Mucosa of rectum (tissue), 2 donors: ENCODE results near the gene IL12A.

Experiments
- H3K27ac ChIP-seq, 2 donors: one replicate each; pipeline ENCODE4 v1.7.0; 2013; ENCODE audit warnings: inconsistent platforms in 2 of 2, low read depth in 2 of 2, low read length in 2 of 2
- H3K27me3 ChIP-seq, 2 donors: one replicate each; pipeline ENCODE4 v1.7.0; 2013; ENCODE audit warnings: low read length in 2 of 2; ENCODE audit not compliant: control insufficient read depth in 2 of 2, insufficient read depth in 2 of 2
- H3K36me3 ChIP-seq, 2 donors: one replicate each; pipeline ENCODE4 v1.7.0; 2013; ENCODE audit warnings: low read length in 2 of 2; ENCODE audit not compliant: control insufficient read depth in 2 of 2, insufficient read depth in 2 of 2
- H3K4me1 ChIP-seq, 2 donors: one replicate each; pipeline ENCODE4 v1.7.0; 2013; ENCODE audit warnings: low read length in 2 of 2, mild to moderate bottlenecking in 1 of 2; ENCODE audit not compliant: control insufficient read depth in 2 of 2, insufficient read depth in 2 of 2
- H3K4me3 ChIP-seq, 2 donors: one replicate each; pipeline ENCODE4 v1.7.0; 2013; ENCODE audit warnings: low read length in 2 of 2
- H3K9ac ChIP-seq, 2 donors: one replicate each; pipeline ENCODE4 v1.7.0; 2013; ENCODE audit warnings: low read length in 2 of 2, low read depth in 1 of 2, mild to moderate bottlenecking in 1 of 2
- H3K9me3 ChIP-seq, 2 donors: one replicate each; pipeline ENCODE4 v1.7.0; 2013; ENCODE audit warnings: low read length in 2 of 2; ENCODE audit not compliant: control insufficient read depth in 2 of 2
- donor health status: healthy.
- donor health status: Normal muscosa, but diverticular disease.

Gene IL12A

GRCh38 chr3:160006282-160007163 lies 17.9 kb downstream of the IL12A start:
- Histone ChIP-seq H3K9me3 (no peaks in the 10 kb centered on the region), H3K27me3 (no peaks in the 10 kb centered on the region), H3K9ac (no peak overlapping the region), H3K36me3 (no peaks in the 10 kb centered on the region), H3K27ac (no peak overlapping the region), H3K4me1 (no peaks in the 10 kb centered on the region), H3K4me3 (no peak overlapping the region)

- Histone ChIP-seq H3K9ac (no peak overlapping the region), H3K4me3 (no peak overlapping the region), H3K27me3 (no peaks in the 10 kb centered on the region), H3K36me3 (no peaks in the 10 kb centered on the region), H3K9me3 (no peaks in the 10 kb centered on the region), H3K27ac (no peak overlapping the region), H3K4me1 (no peaks in the 10 kb centered on the region)
Measured at GRCh38 chr3:160008961-160009360, 20.3 kb downstream of the IL12A start.

- Histone ChIP-seq H3K36me3 (no peaks in the 10 kb centered on the region), H3K27me3 (no peaks in the 10 kb centered on the region), H3K4me1 (no peaks in the 10 kb centered on the region), H3K9me3 (no peaks in the 10 kb centered on the region), H3K27ac (no peak overlapping the region), H3K4me3 (no peak overlapping the region), H3K9ac (no peak overlapping the region)
Measured at GRCh38 chr3:160009525-160009924, 20.9 kb downstream of the IL12A start.

GRCh38 chr3:160010578-160010977 lies 21.9 kb downstream of the IL12A start:
- H3K27ac ChIP-seq = no peak overlapping the region
- H3K36me3 ChIP-seq = no peaks in the 10 kb centered on the region
- H3K4me3 ChIP-seq = no peak overlapping the region
- no peaks in the 10 kb centered on the region for H3K27me3 ChIP-seq
- H3K9me3 ChIP-seq = no peaks in the 10 kb centered on the region
- no peaks in the 10 kb centered on the region for H3K4me1 ChIP-seq
- H3K9ac ChIP-seq = no peak overlapping the region

- Histone ChIP-seq H3K36me3 (no peaks in the 10 kb centered on the region), H3K4me3 (no peak overlapping the region), H3K9ac (no peak overlapping the region), H3K27ac (peak overlapping the region in 1 of 2 donors; percentile 24), H3K4me1 (no peaks in the 10 kb centered on the region), H3K9me3 (no peaks in the 10 kb centered on the region), H3K27me3 (no peaks in the 10 kb centered on the region)
Measured at GRCh38 chr3:160012108-160012507, 23.5 kb downstream of the IL12A start.

GRCh38 chr3:160016972-160017371 lies 28.3 kb downstream of the IL12A start:
- Histone ChIP-seq H3K4me3 (no peak overlapping the region), H3K36me3 (no peaks in the 10 kb centered on the region), H3K27me3 (no peaks in the 10 kb centered on the region), H3K9ac (no peak overlapping the region), H3K4me1 (no peaks in the 10 kb centered on the region), H3K27ac (no peak overlapping the region), H3K9me3 (no peaks in the 10 kb centered on the region)

- Histone ChIP-seq H3K36me3 (no peaks in the 10 kb centered on the region), H3K27ac (no peak overlapping the region), H3K9me3 (no peaks in the 10 kb centered on the region), H3K9ac (no peak overlapping the region), H3K4me3 (no peak overlapping the region), H3K27me3 (no peaks in the 10 kb centered on the region), H3K4me1 (no peaks in the 10 kb centered on the region)
Measured at GRCh38 chr3:160018959-160019358, 30.3 kb downstream of the IL12A start.

- H3K4me1 ChIP-seq = no peaks in the 10 kb centered on the region
- H3K4me3 ChIP-seq = no peak overlapping the region
- no peaks in the 10 kb centered on the region for H3K27me3 ChIP-seq
- H3K27ac ChIP-seq = no peak overlapping the region
- H3K9me3 ChIP-seq = no peaks in the 10 kb centered on the region
- H3K9ac ChIP-seq = no peak overlapping the region
- H3K36me3 ChIP-seq = no peaks in the 10 kb centered on the region
Measured at GRCh38 chr3:160020057-160020711, 31.5 kb downstream of the IL12A start.

- no peaks in the 10 kb centered on the region for H3K9me3 ChIP-seq
- H3K27me3 ChIP-seq = no peaks in the 10 kb centered on the region
- no peak overlapping the region for H3K4me3 ChIP-seq
- H3K9ac ChIP-seq = no peak overlapping the region
- no peaks in the 10 kb centered on the region for H3K36me3 ChIP-seq
- no peak overlapping the region for H3K27ac ChIP-seq
- no peaks in the 10 kb centered on the region for H3K4me1 ChIP-seq
Measured at GRCh38 chr3:160022068-160022467, 33.4 kb downstream of the IL12A start.

GRCh38 chr3:160023476-160023875 lies 34.8 kb downstream of the IL12A start:
- Histone ChIP-seq H3K9ac (no peak overlapping the region), H3K36me3 (no peaks in the 10 kb centered on the region), H3K27ac (no peak overlapping the region), H3K27me3 (no peaks in the 10 kb centered on the region), H3K9me3 (no peaks in the 10 kb centered on the region), H3K4me1 (no peaks in the 10 kb centered on the region), H3K4me3 (no peak overlapping the region)
